GM12872 (cell line): ENCODE results near the gene CDC42BPG.

Experiments used
- TF ChIP-seq, protein P1 (sequence below): IDR thresholded peaks from 3 replicates; pipeline ENCODE4 v1.5.1; 2011; ENCODE audit warnings: low read depth, mild to moderate bottlenecking, low read length, moderate library complexity; ENCODE audit not compliant: insufficient read depth

The CDC42BPG gene

DNA sequence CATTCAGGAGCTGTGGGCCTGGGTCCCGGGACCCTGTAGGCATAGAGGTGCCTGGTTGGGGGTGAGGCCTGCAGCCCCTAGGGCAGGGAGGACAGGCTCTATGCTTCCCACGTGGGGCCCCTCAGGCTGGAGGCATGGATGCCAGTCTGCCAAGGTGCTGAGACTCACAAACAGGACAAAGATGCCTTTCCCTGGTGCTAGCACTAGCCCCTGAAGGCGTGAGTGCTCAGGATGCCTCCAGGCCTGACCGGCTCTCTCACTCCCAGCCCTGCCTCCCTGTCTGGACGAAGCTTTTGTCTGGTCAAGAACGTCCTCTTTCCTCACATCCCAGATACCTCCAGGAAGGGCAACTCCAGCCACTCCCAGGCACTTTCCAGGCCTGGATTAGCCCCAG, 2.1 kb downstream of the CDC42BPG start:
- TF ChIP-seq, protein P1, sequence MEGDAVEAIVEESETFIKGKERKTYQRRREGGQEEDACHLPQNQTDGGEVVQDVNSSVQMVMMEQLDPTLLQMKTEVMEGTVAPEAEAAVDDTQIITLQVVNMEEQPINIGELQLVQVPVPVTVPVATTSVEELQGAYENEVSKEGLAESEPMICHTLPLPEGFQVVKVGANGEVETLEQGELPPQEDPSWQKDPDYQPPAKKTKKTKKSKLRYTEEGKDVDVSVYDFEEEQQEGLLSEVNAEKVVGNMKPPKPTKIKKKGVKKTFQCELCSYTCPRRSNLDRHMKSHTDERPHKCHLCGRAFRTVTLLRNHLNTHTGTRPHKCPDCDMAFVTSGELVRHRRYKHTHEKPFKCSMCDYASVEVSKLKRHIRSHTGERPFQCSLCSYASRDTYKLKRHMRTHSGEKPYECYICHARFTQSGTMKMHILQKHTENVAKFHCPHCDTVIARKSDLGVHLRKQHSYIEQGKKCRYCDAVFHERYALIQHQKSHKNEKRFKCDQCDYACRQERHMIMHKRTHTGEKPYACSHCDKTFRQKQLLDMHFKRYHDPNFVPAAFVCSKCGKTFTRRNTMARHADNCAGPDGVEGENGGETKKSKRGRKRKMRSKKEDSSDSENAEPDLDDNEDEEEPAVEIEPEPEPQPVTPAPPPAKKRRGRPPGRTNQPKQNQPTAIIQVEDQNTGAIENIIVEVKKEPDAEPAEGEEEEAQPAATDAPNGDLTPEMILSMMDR = no peak

DNA sequence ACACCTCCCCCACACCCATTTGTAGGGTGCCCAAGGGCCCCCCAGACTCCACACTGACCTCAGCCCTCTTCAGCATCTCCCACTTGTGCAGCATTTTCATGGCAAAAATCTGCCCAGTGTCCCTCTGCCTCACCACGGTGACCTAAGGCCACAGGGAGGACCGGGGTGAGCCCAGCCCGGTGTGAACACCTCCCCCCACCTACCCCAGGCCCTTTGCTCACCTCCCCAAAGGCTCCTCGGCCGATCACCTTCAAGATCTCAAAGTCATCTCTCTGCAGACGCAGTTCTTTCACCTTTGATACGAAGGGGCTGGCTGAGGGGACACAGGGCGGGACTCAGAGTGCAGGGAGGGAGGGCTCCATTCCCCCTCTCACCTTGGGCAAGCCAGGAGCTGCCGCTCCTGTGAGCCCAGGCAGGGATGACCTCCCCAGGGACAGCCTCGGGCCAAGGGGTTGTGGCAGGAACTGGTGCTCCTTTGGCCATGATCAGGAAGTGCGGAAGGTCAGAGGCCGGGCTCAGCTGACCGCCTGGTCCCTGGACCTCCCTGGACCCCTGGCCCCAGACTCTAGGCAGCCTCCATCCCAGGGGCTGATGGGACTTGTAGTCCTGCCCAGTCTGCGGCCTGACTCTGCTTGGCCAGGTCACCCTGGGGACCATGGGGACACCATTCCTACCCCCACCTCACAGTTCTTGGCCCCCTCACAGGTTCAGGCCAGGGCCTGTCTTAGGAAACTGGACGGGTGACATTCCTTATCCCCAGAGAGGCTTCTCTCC, 2.7 kb downstream of the CDC42BPG start:
- TF ChIP-seq, protein P1 = no peak

DNA sequence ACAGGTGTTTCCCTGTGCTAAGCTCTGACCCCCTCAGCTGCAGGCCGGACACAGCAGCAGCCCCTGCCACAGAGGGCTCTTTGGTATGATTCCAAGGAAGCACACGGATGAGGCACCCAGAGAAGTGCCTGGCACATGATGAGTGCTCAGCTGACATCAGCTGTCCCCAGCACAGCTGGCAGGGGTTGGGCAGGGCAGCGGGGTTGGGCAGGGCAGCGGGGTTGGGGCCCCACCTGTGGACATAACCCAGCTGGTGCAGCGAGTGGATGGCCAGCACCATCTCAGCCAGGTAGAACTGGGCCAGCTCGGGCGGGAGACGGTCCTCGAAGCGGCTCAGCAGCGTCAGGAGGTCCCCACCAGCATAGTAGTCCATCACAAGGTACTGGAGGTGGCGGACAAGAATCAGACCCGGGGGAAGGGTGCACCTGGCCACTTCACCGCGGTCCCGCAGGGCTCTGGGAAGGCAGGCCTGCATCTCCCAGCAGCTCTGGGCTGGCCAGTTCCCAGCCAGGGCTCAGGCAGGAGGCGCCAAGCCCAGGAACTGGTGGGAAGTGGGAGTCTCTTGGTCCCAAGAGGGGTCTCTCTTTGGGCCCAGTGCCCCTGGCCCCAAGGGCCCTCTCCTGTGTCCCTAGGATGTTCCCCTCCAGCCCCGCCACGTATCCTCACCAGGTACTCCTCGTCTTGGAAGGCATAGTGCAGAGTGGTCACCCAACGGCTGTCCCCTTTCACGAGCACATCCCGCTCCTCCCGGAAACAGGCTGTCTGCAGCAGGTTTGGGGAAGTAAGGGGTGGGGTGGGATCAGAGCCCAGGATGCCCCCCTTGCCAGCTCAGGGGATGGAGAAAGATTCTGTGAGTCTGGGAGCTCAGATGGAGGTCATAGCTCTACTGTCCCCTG, 4.3 kb downstream of the CDC42BPG start:
- TF ChIP-seq, protein P1 = no peak

DNA sequence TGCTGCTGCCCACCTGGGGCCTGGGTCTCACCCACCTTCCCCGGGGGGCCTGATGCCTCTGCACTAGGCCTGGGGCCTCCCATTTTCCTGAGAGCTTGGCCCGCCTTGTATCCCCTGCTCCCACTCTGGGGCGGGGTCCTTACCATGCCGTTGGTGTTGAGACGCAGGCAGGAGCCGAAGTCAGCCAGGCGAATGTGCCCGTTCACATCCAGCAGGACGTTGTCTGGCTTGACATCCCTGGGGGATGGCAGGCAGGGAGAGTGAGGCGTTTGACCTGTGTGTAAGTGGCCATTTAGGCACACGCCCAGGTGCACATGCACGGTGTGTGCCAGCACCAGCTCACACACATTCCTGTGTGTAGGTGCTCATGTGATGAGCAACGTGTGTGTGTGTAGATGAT, 5.1 kb downstream of the CDC42BPG start:
- TF ChIP-seq, protein P1 = no peak

DNA sequence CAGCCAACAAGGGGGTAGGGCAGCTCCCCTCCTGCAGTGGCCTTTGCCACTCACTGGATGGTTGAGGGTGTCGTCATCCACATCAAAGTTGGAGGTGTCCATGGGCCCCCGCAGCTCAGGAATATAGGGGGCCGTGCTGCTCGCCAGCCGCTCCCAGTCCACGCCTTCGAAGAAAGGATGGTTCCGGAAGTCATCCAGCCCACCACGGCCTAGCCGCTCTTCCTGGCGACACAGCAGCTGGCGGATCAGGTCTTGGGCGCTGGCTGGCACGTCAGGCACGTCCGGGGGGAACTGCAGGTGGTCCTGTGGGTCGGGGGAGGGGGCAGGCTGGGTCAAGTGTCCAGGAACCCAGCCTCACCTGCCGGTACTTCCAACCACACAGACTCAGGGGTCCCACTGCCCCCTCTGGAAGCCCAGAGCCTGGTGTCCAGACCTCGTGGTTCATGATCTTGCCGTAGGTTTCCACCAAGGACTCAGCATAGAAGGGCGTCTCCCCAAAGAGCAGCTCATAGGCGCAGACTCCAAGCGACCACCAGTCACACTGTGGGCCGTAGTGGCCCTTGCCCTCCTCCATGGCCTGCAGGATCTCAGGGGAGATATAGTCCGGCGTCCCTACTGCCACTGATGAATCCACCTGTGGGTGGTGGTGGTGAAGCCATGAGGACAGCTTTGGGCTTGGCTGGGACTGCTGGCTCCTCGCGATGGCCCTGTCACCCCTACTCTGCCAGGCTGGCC, 5.7 kb downstream of the CDC42BPG start:
- TF ChIP-seq, protein P1 = no peak

DNA sequence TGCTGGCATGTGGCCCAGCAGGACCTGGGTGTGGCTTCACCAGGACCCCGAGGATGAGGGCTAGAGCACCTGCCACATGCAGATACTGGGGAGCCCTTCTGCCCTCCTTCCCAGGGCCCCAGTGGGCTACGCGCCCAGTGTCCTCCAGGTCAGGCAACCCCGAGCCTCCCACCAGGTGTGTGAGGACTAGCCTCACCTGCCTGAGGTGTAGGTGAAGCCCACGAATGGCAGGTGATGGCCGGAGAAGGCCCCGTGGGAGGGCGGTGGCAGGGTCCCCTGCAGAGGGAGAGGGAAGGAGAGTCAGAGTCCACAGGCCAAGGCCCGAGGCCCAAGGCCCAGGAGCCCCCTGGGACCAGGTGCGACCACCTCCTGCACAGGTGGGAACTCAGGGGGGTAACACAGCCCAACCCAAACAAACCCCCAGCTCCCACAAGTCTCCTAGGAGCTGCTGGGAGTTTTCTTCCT, 6.5 kb downstream of the CDC42BPG start:
- TF ChIP-seq, protein P1 = no peak
